Right hindlimb (tissue), 1 donor: ENCODE results near the gene TULP4.
A peak's percentile ranks its signal among the peaks of the same experiment; 100 is the strongest.
"Not testable (repeated sequence)": the region's sequence is repeated elsewhere in the genome, so short reads cannot be mapped to it uniquely, and the experiment has no call there.

ENCODE experiments used
- DNase-seq: peaks from one replicate; pipeline ENCODE4 v3.0.0-alpha.2; 2018

The TULP4 gene

DNA sequence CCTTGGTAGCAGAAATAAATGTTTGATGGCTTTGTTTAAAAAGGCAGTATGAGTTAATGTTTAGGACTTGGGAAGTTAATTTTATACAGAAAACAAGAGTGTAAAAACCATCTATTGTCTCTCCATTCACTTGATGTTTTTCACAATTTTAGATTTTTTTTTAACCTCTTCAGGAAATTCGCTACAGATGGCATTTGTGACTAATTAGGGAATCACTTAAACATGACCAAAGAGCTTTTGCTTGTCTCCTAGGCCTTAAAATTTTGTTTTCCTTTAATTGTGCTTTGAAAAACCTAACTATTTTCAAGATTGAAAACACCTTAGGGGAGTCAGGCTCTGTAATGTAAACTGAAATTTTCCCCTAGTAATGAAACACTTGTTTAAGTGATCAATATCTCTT lies 17.3 kb downstream of the TULP4 start:
- DNase-seq = no peak

DNA sequence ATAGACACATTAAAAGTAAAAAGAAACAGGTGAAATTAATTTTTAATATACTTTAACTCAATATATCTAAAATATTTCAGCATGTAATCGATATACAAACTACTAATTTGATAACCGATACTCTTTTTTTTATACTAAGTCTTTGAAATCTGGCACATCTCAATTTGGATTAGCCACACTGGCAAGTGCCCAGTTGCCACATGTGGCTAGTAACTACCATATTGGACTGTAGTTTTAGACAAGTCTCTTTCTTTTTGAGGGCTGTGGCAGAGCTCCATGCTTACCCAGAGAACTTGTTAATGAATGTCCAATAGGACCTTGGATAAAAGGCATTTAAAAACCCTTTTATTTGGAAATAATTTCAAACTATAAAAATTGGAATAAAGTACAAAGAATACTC lies 17.8 kb downstream of the TULP4 start:
- DNase-seq = no peak

DNA sequence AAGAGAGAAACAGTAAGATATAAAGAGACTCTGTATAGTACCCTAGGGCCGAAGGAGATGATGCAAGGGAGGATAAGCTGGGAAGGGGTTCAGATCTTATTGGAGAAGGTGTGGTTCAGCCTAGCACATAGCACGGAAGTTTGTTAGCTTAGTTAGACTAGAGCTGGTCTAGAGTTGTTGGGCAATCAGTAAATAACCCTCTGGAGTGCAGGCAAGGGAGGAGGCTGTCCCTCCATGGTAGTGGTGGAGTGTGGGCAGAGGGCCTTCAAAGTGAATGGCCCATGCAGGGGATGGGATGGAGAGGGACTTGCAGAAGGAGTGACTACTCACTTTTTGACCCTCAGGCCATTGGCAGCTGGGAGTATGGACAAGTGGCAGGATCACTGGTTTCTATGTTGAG lies 20.0 kb downstream of the TULP4 start:
- no peak for DNase-seq

DNA sequence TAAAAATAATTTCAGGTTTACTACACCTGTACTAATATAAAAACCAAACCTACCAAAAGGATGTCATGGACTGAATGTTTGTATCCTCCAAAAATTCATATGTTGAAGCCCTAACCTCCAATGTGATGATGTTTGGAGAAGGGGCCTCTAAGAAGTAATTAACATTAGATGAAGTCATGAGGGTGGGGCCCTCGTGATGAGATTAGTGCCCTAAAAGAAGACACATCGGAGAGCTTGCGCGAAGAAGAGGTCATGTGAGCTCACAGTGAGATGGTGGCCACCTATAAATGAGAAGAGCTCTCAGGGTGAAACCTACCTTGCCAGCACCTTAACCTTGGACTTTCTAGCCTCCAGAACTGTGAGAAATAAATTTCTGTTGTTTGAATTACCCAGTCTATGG lies 20.8 kb downstream of the TULP4 start:
- DNase-seq = no peak

DNA sequence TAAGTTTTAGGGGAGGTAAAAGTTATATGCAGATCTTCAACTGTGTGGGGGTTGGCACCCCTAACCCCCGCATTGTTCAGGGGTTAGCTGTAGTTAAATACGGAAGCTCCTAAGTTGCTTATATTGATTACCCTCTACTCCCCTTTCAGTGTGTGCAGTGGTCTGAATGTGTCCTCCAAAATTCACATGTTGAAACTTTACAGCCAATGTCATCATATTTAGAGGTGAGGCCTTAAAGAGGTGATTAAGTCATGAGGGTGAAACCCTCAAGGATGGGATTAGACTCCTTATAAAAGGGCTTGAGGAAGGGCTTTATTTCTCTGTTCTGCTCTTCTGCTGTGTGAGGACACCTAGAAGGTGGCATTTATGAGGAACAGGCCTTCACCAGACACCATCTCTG lies 22.3 kb downstream of the TULP4 start:
- DNase-seq = no peak

DNA sequence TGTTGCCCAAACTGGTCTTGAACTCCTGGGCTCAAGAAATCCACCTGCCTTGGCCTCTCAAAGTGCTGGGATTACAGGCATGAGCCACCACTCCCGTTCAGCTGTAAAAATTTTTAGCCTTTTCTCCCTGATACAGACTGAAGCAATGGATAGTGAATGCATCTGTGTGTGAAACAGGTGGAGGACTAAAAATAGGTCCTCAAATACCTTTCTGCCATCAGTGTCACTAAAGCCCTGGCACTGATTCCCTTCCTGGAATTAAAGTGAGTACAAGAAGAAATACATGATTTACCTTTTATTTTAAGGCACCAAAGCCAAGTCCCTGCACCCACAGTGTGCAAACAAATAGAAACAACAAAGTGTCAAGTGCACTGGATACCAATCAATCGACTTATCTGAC lies 25.1 kb downstream of the TULP4 start:
- no peak for DNase-seq

DNA sequence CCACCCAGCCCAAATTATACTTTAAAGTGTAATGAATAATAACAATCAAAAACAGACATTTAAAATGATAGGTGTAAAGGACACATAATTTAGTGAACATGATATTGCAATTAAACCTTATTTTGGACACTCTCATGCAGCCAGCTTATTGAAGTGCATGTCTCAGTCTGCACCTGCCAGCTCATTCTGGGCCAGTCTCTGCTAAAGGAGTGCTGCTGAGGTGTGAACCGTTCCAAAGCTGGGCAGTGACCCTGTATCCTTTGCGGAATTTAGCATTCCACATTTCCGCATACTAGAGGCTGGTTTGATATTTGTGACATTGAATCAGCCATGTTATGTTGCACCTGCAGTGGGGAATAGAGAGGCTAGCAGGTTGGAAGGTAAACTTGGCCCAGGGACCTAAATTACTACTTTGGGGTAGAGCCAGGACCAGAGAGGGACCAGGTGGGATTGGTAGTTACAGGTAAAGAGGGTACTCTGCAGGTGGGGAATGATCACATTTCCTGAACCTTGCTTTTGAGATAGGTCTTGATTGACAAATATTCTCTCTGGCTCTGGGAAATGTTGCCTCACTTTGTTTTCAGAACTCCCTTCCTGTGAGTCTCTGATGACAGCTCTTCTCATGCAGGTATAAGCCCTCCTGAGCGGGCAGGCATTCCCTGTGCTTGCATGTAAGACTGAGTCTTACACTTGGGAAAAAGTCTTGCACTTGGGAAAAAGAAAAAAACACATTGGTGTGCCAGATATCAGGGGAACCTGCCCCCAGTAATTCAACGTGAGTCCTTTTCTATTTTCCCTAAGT lies 26.2 kb downstream of the TULP4 start:
- no peak for DNase-seq

DNA sequence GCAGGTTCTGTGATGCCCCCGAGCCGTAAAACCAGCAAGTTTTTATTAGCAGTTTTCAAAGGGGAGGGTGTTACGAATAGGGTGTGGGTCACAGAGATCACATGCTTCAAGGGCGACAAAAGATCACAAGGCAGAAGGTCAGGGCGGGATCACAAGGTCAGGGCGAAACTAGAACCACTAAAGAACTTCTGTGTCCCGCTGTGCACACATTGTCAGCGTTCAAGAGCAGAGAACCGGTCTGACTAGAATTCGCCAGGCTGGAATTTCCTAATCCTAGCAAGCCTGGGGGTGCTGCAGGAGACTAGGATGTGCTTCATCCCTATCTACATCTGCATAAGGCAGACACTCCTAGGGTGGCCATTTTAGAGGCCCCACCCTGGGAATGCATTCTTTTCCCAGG lies 26.9 kb downstream of the TULP4 start:
- not testable (repeated sequence) for DNase-seq

DNA sequence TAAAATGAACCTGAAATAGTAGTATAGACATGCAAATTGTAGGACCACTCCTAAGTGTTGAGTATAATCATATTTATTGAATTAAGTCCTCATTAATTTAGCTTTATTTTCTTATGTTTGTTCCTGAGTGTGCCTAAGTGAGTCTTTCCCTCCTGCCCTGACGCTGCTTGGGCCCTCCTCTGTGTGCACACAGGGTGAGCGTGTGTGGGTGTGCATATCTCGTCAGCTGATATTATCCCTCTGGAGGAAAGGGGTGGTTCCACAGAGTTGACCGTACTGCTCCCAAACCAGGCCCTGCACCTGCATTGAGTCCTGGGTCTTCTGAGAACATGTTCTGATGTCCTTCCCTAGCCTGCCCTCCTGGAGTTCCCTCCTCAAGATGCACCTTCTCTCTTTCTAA lies 28.0 kb downstream of the TULP4 start:
- DNase-seq = no peak

DNA sequence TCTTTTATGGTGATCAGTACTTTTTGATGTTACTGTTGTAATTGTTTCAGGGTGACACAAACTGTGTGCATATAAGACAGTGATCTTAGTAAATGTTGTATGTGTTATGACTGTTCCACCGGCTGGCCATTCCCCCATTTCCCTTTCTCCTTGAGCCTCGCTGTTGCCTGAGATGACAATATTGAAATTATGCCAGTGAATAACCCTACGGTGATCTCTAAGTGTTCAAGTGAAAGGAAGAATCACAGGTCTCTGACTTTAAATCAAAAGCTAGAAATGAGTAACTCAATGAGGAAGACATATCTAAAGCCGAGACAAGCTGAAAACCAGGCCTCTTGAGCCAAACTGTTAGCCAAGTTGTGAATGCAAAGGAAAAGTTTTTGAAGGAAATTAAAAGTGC lies 32.3 kb downstream of the TULP4 start:
- DNase-seq = no peak

DNA sequence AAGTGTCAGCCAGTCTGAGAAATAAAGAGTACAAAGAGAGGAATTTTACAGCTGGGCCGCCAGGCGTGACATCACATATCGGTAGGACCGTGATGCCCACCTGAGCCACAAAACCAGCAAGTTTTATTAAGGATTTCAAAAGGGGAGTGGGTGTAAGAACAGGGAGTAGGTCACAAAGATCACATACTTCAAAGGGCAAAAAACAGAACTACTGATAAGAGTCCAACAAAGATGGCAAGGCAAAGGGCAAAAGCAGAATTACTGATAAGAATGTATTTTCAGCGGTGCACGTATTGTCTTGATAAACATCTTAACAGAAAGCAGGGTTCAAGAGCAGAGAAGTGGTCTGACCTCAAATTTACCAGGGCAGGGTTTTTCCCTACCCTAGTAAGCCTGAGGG lies 33.2 kb downstream of the TULP4 start:
- not testable (repeated sequence) for DNase-seq

DNA sequence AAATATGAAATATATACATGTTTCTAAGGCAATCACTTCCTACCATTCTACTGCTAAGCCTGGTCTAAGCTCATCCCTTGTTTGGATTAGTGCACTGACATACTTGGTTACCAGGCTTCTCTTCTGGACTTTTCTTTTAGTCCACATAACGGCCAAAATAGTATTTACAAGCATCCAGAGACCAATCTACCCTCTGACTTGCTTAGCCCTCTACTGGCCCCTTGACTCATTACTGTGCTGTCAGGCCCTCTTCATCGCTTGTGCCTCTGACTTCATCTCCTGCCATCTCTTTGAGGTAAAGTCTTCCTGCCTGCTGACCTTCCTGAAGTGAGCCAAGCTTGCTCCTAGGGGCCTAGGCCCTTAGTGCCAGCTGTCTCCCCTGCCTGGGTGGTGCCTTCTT lies 35.1 kb downstream of the TULP4 start:
- no peak for DNase-seq

DNA sequence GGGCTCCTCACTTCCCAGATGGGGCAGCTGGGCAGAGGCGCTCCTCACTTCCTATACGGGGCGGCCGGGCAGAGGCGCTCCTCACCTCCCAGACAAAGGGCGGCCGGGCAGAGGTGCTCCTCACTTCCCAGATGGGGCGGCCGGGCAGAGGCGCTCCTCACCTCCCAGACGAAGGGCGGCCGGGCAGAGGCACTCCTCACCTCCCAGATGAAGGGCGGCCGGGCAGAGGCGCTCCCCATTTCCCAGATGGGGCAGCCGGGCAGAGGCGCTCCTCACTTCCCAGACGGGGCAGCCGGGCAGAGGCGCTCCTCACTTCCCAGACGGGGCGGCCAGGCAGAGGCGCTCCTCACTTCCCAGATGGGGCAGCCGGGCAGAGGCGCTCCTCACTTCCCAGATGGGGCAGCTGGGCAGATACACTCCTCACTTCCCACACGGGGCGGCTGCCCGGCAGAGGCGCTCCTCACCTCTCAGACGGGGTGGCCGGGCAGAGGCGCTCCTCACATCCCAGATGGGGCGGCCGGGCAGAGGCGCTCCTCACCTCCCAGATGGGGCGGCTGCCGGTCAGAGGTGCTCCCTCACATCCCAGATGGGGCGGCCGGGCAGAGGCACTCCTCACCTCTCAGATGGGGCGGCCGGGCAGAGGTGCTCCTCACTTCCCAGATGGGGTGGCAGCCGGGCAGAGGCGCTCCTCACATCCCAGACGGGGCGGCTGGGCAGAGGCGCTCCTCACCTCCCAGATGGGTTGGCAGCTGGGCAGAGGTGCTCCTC lies 36.7 kb downstream of the TULP4 start:
- DNase-seq = not testable (repeated sequence)

DNA sequence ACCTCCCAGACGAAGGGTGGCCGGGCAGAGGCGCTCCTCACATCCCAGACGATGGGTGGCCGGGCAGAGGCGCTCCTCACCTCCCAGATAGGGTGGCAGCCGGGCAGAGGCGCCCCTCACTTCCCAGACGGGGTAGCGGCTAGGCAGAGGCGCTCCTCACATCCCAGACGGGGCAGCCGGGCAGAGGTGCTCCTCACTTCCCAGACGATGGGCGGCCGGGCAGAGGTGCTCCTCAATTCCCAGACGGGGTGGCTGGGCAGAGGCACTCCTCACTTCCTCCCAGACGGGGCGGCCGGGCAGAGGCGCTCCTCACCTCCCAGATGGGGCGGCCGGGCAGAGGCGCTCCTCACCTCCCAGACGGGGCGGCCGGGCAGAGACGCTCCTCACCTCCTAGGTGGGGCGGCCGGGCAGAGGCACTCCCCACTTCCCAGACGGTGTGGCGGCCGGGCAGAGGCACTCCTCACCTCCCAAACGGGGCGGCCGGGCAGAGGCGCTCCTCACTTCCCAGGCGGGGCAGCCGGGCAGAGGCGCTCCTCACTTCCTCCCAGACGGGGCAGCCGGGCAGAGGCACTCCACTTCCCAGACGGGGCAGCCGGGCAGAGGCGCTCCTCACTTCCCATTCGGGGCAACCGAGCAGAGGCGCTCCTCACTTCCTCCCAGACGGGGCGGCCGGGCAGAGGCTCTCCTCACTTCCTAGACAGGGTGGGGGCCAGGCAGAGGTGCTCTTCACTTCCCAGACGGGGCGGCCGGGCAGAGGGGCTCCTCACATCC lies 37.4 kb downstream of the TULP4 start:
- DNase-seq = not testable (repeated sequence)

DNA sequence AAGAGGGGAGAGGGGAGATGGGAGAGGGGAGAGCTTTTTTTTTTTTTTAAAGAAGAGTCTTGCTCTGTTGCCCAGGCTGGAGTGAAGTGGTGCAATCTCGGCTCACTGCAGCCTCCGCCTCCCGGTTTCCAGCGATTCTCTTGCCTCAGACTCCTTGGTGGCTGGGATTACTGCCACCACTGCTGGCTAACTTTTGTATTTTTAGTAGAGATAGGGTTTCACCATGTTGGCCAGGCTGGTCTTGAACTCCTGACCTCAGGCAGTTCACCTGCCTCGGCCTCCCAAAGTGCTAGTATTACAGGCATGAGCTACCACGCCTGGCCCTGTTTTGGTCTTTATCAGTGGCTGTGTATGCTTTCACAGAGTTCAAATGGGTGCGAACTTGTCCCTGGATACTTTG lies 38.5 kb downstream of the TULP4 start:
- not testable (repeated sequence) for DNase-seq

DNA sequence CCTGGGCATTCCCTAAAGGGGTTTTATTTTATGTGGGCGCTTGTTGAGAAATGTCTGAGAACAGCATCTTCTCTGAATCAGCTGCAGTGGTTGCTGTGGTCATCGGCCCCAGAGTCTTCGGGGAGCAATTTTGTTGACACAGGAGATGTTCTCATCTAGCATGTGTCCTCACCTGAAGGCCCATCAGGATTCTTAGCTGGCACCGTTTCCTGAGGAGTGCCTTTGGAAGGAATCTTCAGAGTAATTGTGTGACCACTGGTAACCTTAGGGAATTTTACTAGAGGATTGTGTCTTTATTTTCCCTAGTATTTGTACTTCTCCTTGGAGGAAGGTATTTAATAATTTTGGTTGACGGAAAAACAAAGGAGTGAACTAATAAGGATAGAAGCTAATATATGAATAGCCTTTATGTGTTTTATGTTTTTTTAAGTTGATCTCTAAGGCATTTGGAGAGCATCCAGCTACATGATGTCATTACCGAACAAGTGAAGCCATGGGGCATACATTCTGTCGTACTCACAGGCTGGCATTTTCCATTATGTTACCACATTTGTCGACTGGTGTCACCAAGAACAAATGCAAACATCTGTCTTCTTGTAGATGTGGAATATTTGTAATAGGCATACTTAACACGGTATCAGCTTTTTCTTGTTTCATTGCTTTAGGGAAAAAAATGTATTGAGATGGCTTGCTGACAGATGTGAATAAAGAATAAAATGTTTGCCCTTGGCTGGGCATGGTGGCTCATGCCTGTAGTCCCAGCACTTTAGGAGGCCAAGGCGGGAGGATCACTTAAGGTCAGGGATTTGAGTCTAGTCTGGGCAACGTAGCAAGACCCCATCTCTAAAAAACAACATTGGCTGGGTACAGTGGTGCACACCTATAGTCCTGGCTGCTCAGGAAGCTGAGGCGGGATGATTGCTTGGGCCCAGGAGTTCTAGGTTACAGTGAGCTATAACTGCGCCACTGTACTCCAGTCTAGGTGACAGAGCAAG lies 41.9 kb downstream of the TULP4 start:
- no peak for DNase-seq

DNA sequence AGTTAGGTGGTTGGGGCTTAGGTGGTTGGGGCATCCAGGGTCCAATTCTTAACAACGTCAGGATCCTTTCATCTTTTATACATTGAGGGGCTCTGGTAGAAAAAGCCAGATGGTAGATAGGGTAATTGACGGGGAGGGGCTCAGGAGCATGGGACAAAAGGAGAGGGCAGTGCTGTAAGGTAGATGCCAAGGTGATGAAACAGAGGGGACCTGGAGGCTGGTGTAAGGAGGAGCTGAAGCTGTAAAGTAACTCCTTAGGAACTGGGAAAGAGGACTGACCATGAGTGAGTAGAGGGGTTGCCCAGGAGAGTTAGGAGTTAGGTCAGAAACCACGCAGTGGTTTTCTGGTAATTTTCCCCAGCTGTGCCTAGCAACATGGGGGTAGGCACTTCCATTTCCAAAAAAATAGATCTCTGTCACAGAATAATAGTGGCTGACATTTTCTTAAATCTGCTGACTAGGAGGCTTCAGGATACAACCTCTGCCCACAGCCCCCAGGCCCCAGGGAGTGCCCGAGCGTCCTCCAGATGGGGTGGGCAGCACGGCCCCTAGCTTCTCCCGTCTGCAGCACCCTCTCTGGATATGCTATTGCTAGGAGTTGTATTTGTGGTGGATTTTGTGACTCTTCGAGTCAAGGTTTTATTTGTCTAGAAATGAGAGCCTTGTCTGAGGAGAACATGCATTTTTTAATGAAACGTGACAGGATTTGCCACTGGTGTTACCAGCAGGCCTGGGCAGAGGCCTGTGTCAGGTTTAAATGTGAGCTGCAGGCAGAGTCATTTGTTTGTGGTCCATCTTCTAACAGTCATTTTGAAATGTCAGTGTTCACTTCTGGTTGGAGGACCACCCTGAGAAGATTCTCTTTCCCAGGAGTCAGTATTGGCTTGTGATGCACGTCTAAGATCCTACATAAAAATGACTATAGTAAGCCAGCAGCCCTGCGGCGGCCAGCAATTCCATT lies 44.6 kb downstream of the TULP4 start:
- DNase-seq = no peak

DNA sequence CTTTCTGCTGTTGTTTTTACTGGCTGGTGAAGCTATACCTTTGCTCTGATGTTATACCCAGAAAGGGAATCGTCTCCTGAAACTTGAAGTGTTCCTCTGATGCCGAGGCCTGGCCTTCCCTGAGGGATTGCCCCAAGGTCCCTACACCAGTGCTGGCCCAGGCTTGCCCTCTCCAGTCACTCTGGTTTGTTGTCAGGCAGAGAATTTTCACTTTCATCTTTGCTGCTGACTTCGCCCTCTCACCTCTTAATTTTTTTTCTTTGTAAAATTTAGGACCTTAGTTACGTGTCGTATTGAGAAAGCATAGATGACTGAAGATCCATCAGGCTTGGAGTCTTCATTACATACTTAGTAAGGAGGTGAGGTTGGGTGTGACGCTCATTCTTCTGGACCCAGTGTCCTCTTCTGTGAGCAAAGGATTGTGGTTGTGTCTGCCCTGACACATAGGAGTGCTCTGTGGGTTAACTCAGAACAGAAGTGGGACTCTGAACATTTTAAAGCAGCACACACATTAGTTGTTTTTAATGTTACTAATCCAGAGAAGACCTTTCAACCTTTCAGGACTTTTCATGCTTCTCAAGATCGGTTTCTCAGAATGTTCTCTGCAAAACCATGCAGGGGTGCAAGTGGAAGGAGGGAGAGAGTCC lies 45.4 kb downstream of the TULP4 start:
- no peak for DNase-seq

DNA sequence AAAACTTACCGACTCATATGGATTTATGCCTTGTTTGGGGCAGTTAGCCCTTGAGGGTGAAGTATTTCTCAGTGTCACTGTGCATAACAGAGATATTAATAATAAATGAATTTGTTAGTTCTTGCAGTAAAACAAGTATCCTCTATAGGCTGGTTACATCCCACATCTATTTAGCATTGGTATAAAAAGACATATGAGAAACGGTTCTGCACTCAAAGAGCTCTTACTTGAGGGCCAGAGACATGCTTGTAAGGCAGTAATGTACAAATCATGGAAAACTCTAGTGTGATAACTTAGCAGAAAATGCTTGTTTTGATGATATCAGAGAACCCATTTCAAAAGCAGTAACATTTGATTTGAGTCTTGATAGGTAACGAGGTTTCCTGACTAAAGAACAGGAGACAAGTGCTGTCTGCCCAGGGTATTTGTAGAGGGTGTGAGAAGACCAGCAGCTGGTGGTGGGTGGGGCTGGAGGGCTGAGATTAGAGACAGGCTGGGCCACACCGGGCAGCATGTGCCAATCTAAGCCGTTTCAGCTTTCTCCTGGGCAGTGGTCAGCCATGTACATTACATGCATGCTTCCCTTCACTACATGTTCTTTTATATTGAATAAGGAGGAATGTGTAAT lies 46.3 kb downstream of the TULP4 start:
- peak; percentile 63 for DNase-seq

DNA sequence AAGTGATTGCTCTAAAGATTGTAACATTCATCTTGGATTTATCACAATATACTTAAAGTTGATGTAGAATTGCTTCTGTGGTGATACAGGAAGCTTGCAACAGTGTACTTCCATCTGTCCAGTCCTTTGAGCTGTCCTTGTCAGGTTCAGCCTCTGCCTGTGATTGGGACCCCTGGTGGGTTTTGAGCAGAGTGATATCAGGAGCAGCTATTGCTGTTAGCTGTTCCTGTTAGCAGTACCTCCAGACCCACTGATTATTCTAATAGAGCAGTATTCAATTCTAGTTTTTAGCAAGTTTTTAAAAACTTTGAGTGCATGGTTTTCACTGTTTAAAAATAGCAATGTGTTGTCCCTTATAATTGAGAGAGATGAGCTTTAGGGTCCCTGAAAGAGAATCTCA lies 48.8 kb downstream of the TULP4 start:
- no peak for DNase-seq
